IMR-90 (cell line): ENCODE data around the gene APOBEC3B. TPM values are rescaled to one million over a fixed set of nuclear protein-coding genes. Genes with fewer than 3 reads are reported as not detected.

Source experiments
- ATAC-seq: fragments of 200-7000 bp; cut with Tn5 transposase; 2 replicates; pipeline ENCODE4 v1.9.1; 2020; ENCODE audit warnings: low read depth, mild to moderate bottlenecking, moderate library complexity
- BruUV-seq: library from RNA; stranded (reverse); fragments of 400-500 nt; replicated peaks from 2 replicates; lab custom pipeline; 2021; lab: Mats Ljungman, UMichigan
- CTCF ChIA-PET: fragments of 300-600 bp; formaldehyde crosslinking; extraction: SDS; loops from one replicate; lab custom pipeline; 2021; ENCODE audit warnings: antibody characterized with exemption; lab: Yijun Ruan, JAX
- POLR2A ChIA-PET: fragments of 300-600 bp; sonication (Branson Sonifier 250); formaldehyde crosslinking; loops from one replicate; lab custom pipeline; 2022; ENCODE audit warnings: antibody characterized with exemption; ENCODE audit not compliant: unreplicated experiment; lab: Charles Lee
- DNase-seq: peaks from one replicate; pipeline ENCODE4 v3.0.0; 2013
- H2AFZ ChIP-seq: replicated peaks from 2 replicates; pipeline ENCODE3; 2013; ENCODE audit warnings: low read length, mild to moderate bottlenecking; ENCODE audit not compliant: poor library complexity
- H2AK5ac ChIP-seq: 2 replicates; pipeline ENCODE4 v1.6.1; 2013; ENCODE audit warnings: low read depth, low read length, inconsistent platforms
- H2AK9ac ChIP-seq: replicated peaks from 2 replicates; pipeline ENCODE3; 2013; ENCODE audit warnings: mild to moderate bottlenecking, low read depth, low read length, moderate library complexity; ENCODE audit not compliant: poor library complexity
- H2BK120ac ChIP-seq: 2 replicates; pipeline ENCODE4 v1.6.1; 2013; ENCODE audit warnings: low read depth, low read length, inconsistent platforms
- H2BK15ac ChIP-seq: 3 replicates; pipeline ENCODE4 v1.6.1; 2013; ENCODE audit warnings: low read depth, low read length, inconsistent platforms
- H2BK20ac ChIP-seq: 2 replicates; pipeline ENCODE4 v1.6.1; 2013; ENCODE audit warnings: low read depth, mild to moderate bottlenecking, inconsistent platforms, low read length, moderate library complexity
- H2BK5ac ChIP-seq: 2 replicates; pipeline ENCODE4 v1.6.1; 2013; ENCODE audit warnings: mild to moderate bottlenecking, low read depth, low read length, inconsistent platforms; ENCODE audit not compliant: poor library complexity, severe bottlenecking
- H3K14ac ChIP-seq: replicated peaks from 2 replicates; pipeline ENCODE4 v1.6.1; 2013; ENCODE audit warnings: low read depth, low read length, inconsistent platforms
- H3K18ac ChIP-seq: 2 replicates; pipeline ENCODE4 v1.6.1; 2013; ENCODE audit warnings: low read depth, low read length, control low read depth
- H3K23ac ChIP-seq: 2 replicates; pipeline ENCODE4 v1.6.1; 2013; ENCODE audit warnings: low read depth, low read length, inconsistent platforms
- H3K27ac ChIP-seq: 2 replicates; pipeline ENCODE4 v1.5.1; 2013; ENCODE audit warnings: mild to moderate bottlenecking, control low read depth, low read length; ENCODE audit not compliant: insufficient read depth
- H3K27me3 ChIP-seq: 2 replicates; pipeline ENCODE4 v1.6.1; 2013; ENCODE audit warnings: low read length; ENCODE audit not compliant: control insufficient read depth, insufficient read depth
- H3K36me3 ChIP-seq: 2 replicates; pipeline ENCODE4 v1.6.1; 2013; ENCODE audit warnings: low read length, mixed read lengths; ENCODE audit not compliant: control insufficient read depth, insufficient read depth
- H3K4ac ChIP-seq: 2 replicates; pipeline ENCODE4 v1.6.1; 2013; ENCODE audit warnings: low read depth, low read length, inconsistent platforms
- H3K4me1 ChIP-seq: 2 replicates; pipeline ENCODE4 v1.6.1; 2013; ENCODE audit warnings: low read length, mixed read lengths; ENCODE audit not compliant: control insufficient read depth, insufficient read depth
- H3K4me2 ChIP-seq: 2 replicates; pipeline ENCODE4 v1.6.1; 2013; ENCODE audit warnings: low read depth, mild to moderate bottlenecking, control low read depth, low read length, moderate library complexity
- H3K4me3 ChIP-seq: 2 replicates; pipeline ENCODE4 v1.5.1; 2013; ENCODE audit warnings: low read depth, mild to moderate bottlenecking, control low read depth, low read length, moderate library complexity; ENCODE audit not compliant: insufficient read depth
- H3K56ac ChIP-seq: 2 replicates; pipeline ENCODE4 v1.6.1; 2013; ENCODE audit warnings: low read length, inconsistent platforms; ENCODE audit not compliant: insufficient read depth; ENCODE audit errors: extremely low read depth
- H3K79me1 ChIP-seq, 2 experiments: 2 replicates each; pipeline ENCODE4 v1.6.1; 2013; ENCODE audit warnings: low read length in 2 of 2, inconsistent platforms in 1 of 2, low read depth in 1 of 2
- H3K9ac ChIP-seq: 2 replicates; pipeline ENCODE4 v1.6.1; 2013; ENCODE audit warnings: low read depth, low read length, control low read depth
- H3K9me1 ChIP-seq: 2 replicates; pipeline ENCODE4 v1.6.1; 2013; ENCODE audit warnings: low read length, inconsistent platforms; ENCODE audit not compliant: insufficient read depth
- H3K9me3 ChIP-seq: 2 replicates; pipeline ENCODE4 v1.6.1; 2013; ENCODE audit warnings: low read length; ENCODE audit not compliant: control insufficient read depth, insufficient read depth
- H4K20me1 ChIP-seq: 2 replicates; pipeline ENCODE4 v1.6.1; 2013; ENCODE audit warnings: low read length, inconsistent platforms; ENCODE audit not compliant: insufficient read depth
- H4K5ac ChIP-seq: 2 replicates; pipeline ENCODE4 v1.6.1; 2013; ENCODE audit warnings: mild to moderate bottlenecking, low read depth, low read length, control low read depth
- H4K8ac ChIP-seq, 2 experiments: 2 replicates each; pipeline ENCODE4 v1.6.1; 2013; ENCODE audit warnings: low read depth in 2 of 2, low read length in 2 of 2, control low read depth in 1 of 2, inconsistent platforms in 1 of 2
- H4K91ac ChIP-seq: 2 replicates; pipeline ENCODE4 v1.6.1; 2013; ENCODE audit warnings: low read depth, low read length, inconsistent platforms; ENCODE audit not compliant: insufficient read depth
- BHLHE40 ChIP-seq: fragments of 150-350 bp; IDR thresholded peaks from 2 replicates; pipeline ENCODE4 v1.6.1; 2016; ENCODE audit warnings: mild to moderate bottlenecking, low read depth, low read length
- CEBPB ChIP-seq: IDR thresholded peaks from 2 replicates; pipeline ENCODE4 v1.6.1; 2012; ENCODE audit warnings: low read depth, low read length, improper control_type of control experiment
- CHD1 ChIP-seq: IDR thresholded peaks from 2 replicates; pipeline ENCODE4 v1.6.1; 2012; ENCODE audit warnings: low read depth, low read length, improper control_type of control experiment
- CTCF ChIP-seq: conservative IDR thresholded peaks from 2 replicates; pipeline ENCODE4 v1.5.1; 2012; ENCODE audit warnings: mild to moderate bottlenecking, low read depth, low read length, improper control_type of control experiment
- ELK1 ChIP-seq: fragments of 150-350 bp; IDR thresholded peaks from 2 replicates; pipeline ENCODE4 v1.6.1; 2016; ENCODE audit warnings: low read depth, mild to moderate bottlenecking, low read length, moderate library complexity, borderline replicate concordance
- MAFK ChIP-seq: IDR thresholded peaks from 2 replicates; pipeline ENCODE4 v1.6.1; 2012; ENCODE audit warnings: low read depth, low read length, improper control_type of control experiment
- MAZ ChIP-seq: IDR thresholded peaks from 2 replicates; pipeline ENCODE4 v1.6.1; 2012; ENCODE audit warnings: low read depth, mild to moderate bottlenecking, low read length, improper control_type of control experiment, moderate library complexity, borderline replicate concordance
- MXI1 ChIP-seq: IDR thresholded peaks from 2 replicates; pipeline ENCODE4 v1.6.1; 2012; ENCODE audit warnings: low read depth, mild to moderate bottlenecking, low read length, moderate library complexity, borderline replicate concordance
- POLR2A ChIP-seq: IDR thresholded peaks from 2 replicates; pipeline ENCODE4 v1.6.1; 2012; ENCODE audit warnings: mild to moderate bottlenecking, low read depth, low read length
- RCOR1 ChIP-seq: IDR thresholded peaks from 2 replicates; pipeline ENCODE4 v1.6.1; 2012; ENCODE audit warnings: mild to moderate bottlenecking, low read length, improper control_type of control experiment; ENCODE audit not compliant: insufficient replicate concordance
- RFX5 ChIP-seq: IDR thresholded peaks from 2 replicates; pipeline ENCODE4 v1.8.0; 2012; ENCODE audit warnings: low read depth, mild to moderate bottlenecking, low read length, moderate library complexity
- SMC3 ChIP-seq: fragments of 150-350 bp; IDR thresholded peaks from 2 replicates; pipeline ENCODE4 v1.6.1; 2016; ENCODE audit warnings: low read depth, mild to moderate bottlenecking, antibody characterized with exemption, low read length, moderate library complexity
- USF2 ChIP-seq: fragments of 150-350 bp; IDR thresholded peaks from 2 replicates; pipeline ENCODE4 v1.6.1; 2017; ENCODE audit warnings: mild to moderate bottlenecking, antibody characterized with exemption, low read length, low read depth
- WGBS, 2 experiments: methylation state at CpG; one replicate each; pipeline versions ENCODE4 v1.1.5 to v1.1.7; 2013; ENCODE audit warnings: missing lambda C conversion rate in 2 of 2; ENCODE audit not compliant: insufficient read length in 1 of 2; ENCODE audit errors: extremely low coverage in 2 of 2; 5-methylcytosine and 5-hydroxymethylcytosine counted together
- dilution Hi-C: fragments of 300-500 bp; cut with HindIII; formaldehyde crosslinking; loops from one replicate; pipeline ENCODE4 v1.14.3; 2018; ENCODE audit warnings: low sequenced_read_pairs; ENCODE audit not compliant: unreplicated experiment
- in situ Hi-C: fragments of 300-500 bp; cut with MboI; formaldehyde crosslinking; loops from 3 replicates; pipeline ENCODE4 v1.14.3; 2019; ENCODE audit warnings: low sequenced_read_pairs, inconsistent platforms, mixed read lengths
- intact Hi-C: fragments of 100-400 bp; cut with micrococcal nuclease; formaldehyde crosslinking; loops from 2 replicates; pipeline ENCODE4 v1.10.0; 2022
- polyA plus RNA-seq, 3 experiments: library from polyadenylated mRNA; depleted of rRNA; stranded (reverse); fragments of >200 nt; gene quantifications; 2 replicates each; pipeline ENCODE4 v1.2.3, GENCODE V29; 2012; ENCODE audit warnings: low replicate concordance in 1 of 3
- total RNA-seq: library from RNA; depleted of rRNA; stranded (reverse); fragments of >200 nt; gene quantifications from 2 replicates; pipeline ENCODE4 v1.2.3, GENCODE V29; 2012

The APOBEC3B gene
- total and polyA plus RNA-seq, 2 of the 4 experiments (the other 2 are of a cell fraction): 17.6 to 34.2 TPM

- no peak for TF ChIP-seq CEBPB
Observed at GRCh38 chr22:38987171-38987895, 5.2 kb downstream of the APOBEC3B start (continued).

GRCh38 chr22:38989466-38989865, 7.3 kb downstream of the APOBEC3B start:
- Histone ChIP-seq H2BK120ac (no peak overlapping the region), H3K9me3 (no peaks in the 10 kb centered on the region), H3K9me1 (peaks cover 3% of the 10 kb centered on the region; the same call in 1 of the 2 replicates), H3K27ac (no peak overlapping the region), H3K9ac (no peak overlapping the region), H3K4me2 (no peak overlapping the region), H4K5ac (no peak overlapping the region), H2AFZ (no peak overlapping the region), H2BK20ac (no peak overlapping the region), H4K8ac (no peak overlapping the region), H3K79me1 (no peaks in the 10 kb centered on the region), H3K27me3 (no peaks in the 10 kb centered on the region), H3K18ac (no peak overlapping the region), H3K4ac (no peak overlapping the region), H2AK5ac (no peak overlapping the region), H3K36me3 (no peaks in the 10 kb centered on the region), H3K14ac (no peak overlapping the region), H3K4me3 (no peak overlapping the region), H3K56ac (no peak overlapping the region), H2BK5ac (no peak overlapping the region), H4K91ac (no peak overlapping the region), H3K23ac (no peak overlapping the region), H2BK15ac (no peak overlapping the region), H2AK9ac (no peak overlapping the region), H3K4me1 (no peaks in the 10 kb centered on the region), H4K20me1 (no peaks in the 10 kb centered on the region)
- ATAC-seq: no peak
- POLR2A ChIA-PET: no interaction called here
- CTCF ChIA-PET: no interaction called here
- dilution Hi-C loops: no loop called here
- DNase-seq: no peak
- no TSS peak for BruUV-seq
- no CpG with 5 or more reads among the region's 6 CpGs for whole genome bisulfite sequencing, 2 experiments
- in situ Hi-C loops: no loop called here
- intact Hi-C loops: no loop called here
- TF ChIP-seq ELK1 (no peak), MAFK (no peak), RFX5 (no peak), USF2 (no peak), CEBPB (no peak), BHLHE40 (no peak), RCOR1 (no peak), CHD1 (no peak), MAZ (no peak), MXI1 (no peak), SMC3 (no peak), CTCF (no peak), POLR2A (no peak)
